Naive B cell (primary cell): ENCODE data around the gene HSPA9. TPM values are rescaled to one million over a fixed set of nuclear protein-coding genes. Genes with fewer than 3 reads are reported as not detected.

Experiments
- ATAC-seq, 2 donors: fragments of 150-1000 bp; cut with Tn5 transposase; 2 replicates each; pipeline ENCODE4 v1.10.0; 2021; ENCODE audit warnings: low read depth in 2 of 2, mild to moderate bottlenecking in 2 of 2, moderate library complexity in 2 of 2
- DNase-seq: peaks from one replicate; pipeline ENCODE4 v3.0.0; 2022
- H3K27ac Mint-ChIP-seq, 6 donors: one replicate each; pipeline ENCODE4 v1.8.0; 2020 to 2022; ENCODE audit warnings: mild to moderate bottlenecking in 6 of 6, mixed read lengths in 6 of 6, moderate library complexity in 5 of 6, inconsistent platforms in 2 of 6
- H3K27me3 Mint-ChIP-seq, 3 donors: one replicate each; pipeline ENCODE4 v1.8.0; 2021 to 2022; ENCODE audit warnings: mixed read lengths in 3 of 3, mild to moderate bottlenecking in 1 of 3
- H3K36me3 Mint-ChIP-seq, 2 donors: one replicate each; pipeline ENCODE4 v1.8.0; 2020 to 2022; ENCODE audit warnings: mixed read lengths in 2 of 2, inconsistent platforms in 1 of 2, mild to moderate bottlenecking in 1 of 2
- H3K4me1 Mint-ChIP-seq, 3 donors: one replicate each; pipeline ENCODE4 v1.8.0; 2020 to 2022; ENCODE audit warnings: mixed read lengths in 3 of 3, inconsistent platforms in 1 of 3, mild to moderate bottlenecking in 1 of 3, moderate library complexity in 1 of 3
- H3K4me3 Mint-ChIP-seq, 8 donors: one replicate each; pipeline ENCODE4 v1.8.0; 2020 to 2022; ENCODE audit warnings: mild to moderate bottlenecking in 8 of 8, mixed read lengths in 8 of 8, moderate library complexity in 8 of 8, inconsistent platforms in 2 of 8
- H3K9me3 Mint-ChIP-seq, 7 donors: one replicate each; pipeline ENCODE4 v1.8.0; 2020 to 2022; ENCODE audit warnings: mixed read lengths in 7 of 7, mild to moderate bottlenecking in 5 of 7, inconsistent platforms in 2 of 7, moderate library complexity in 1 of 7
- polyA plus RNA-seq, 6 donors: library from polyadenylated mRNA; unstranded; fragments of 300-500 nt; fragmentation: Illumina TruSeq; gene quantifications; one replicate each; pipeline ENCODE4 v1.2.3, GENCODE V29; 2021; ENCODE audit warnings: low read depth in 6 of 6

HSPA9 gene
- polyA plus RNA-seq, 6 donors from 2014 or later: 102 to 128 (median 109) TPM

DNA sequence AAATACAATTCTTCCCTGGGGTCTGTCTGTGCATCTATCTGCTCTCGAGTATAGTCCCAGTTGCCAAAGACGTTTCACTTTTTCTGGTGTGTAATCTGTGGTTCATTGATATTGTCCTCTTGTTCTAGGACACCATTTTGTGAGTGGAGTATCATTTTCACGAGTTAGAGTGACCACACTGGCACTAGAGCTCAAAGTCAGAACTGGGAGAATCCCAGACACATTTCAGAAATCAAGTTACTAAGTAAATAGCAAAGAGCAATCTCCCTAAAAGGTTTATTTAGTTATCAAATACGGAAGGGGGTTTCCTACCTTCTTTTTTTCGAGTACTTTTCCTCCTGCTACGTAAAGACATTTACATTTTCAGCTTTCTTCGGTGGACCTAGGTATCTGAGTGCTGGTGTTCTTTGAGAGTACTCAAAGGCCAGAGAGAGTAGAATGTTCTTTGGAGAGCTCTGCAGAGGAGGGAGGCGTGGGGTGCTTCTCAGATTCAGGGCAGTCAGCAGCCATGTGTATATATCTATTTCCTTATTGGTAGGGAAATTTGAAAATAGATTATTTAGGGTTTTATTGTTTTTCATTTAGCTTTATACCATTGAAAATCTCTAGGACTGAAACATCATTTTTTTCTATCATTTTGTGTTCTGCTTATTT is 8.9 kb upstream of the HSPA9 start:
- Mint-ChIP-seq H3K4me3 (no peak overlapping the region), H3K4me1 (peaks cover 0 to 5% (median 3%) of the 10 kb centered on the region in 3 donors), H3K27me3 (peaks cover 4 to 19% (median 7%) of the 10 kb centered on the region in 3 donors), H3K36me3 (no peaks in the 10 kb centered on the region), H3K27ac (peak overlapping the region in 1 of 6 donors; percentile 66), H3K9me3 (no peaks in the 10 kb centered on the region)
- DNase-seq (no peak), ATAC-seq (no peak)

- no peak for ATAC-seq
- Mint-ChIP-seq H3K4me1 (peaks cover 0 to 5% (median 5%) of the 10 kb centered on the region in 3 donors), H3K27me3 (peaks cover 4 to 18% (median 6%) of the 10 kb centered on the region in 3 donors), H3K27ac (no peak overlapping the region), H3K4me3 (no peak overlapping the region), H3K36me3 (no peaks in the 10 kb centered on the region), H3K9me3 (no peaks in the 10 kb centered on the region)
- DNase-seq: no peak
Measured at GRCh38 chr5:138582959-138583358, 7.8 kb upstream of the HSPA9 start.

DNA sequence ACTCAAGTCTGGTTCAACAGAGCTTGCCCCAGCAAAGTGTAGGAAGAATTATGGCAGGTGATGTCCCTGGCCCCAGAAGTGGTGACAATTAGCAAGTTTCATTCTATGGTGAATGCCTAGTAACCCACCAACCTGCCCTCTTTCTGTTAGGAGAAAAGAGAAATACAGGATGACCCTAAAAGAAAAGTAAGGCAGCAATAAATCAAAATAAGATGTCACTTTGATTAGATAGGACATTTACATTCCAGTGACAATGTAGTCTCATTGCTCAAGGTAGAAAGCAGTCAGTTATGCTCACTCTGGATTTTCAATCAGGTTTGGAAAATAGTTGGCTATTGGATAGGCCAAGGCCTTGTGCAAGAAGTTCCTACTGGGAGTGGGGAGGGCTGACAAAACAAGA is 5.6 kb upstream of the HSPA9 start:
- H3K4me1 Mint-ChIP-seq: peaks cover 3 to 13% (median 8%) of the 10 kb centered on the region in 3 donors
- H3K27me3 Mint-ChIP-seq: peaks cover 0 to 5% (median 0%) of the 10 kb centered on the region in 3 donors
- no peak for ATAC-seq
- H3K9me3 Mint-ChIP-seq: peaks cover 0 to 2% (median 0%) of the 10 kb centered on the region in 7 donors
- no peaks in the 10 kb centered on the region for H3K36me3 Mint-ChIP-seq
- H3K4me3 Mint-ChIP-seq: no peak overlapping the region
- H3K27ac Mint-ChIP-seq: no peak overlapping the region
- DNase-seq: no peak

DNA sequence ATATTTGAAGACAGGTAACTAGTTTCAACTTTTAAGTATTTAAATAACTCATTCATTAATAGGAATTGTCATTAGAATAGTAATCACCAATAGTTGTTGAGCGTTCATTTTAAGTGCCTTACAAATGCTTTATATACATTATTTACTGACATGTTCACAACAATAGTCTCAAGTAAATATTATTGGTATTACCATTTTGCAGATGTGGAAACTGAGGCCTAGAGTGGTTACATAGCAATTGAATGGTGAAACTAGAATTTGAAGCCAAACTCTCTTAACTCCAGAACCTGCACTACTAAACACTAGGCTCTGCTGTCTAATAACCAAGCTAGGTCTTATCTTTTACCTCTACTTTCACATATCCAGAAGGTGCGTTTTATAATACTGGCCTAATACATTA is 4.8 kb upstream of the HSPA9 start:
- DNase-seq: no peak
- Mint-ChIP-seq H3K4me3 (no peak overlapping the region), H3K9me3 (peaks cover 0 to 3% (median 0%) of the 10 kb centered on the region in 7 donors), H3K27me3 (peaks cover 0 to 5% (median 0%) of the 10 kb centered on the region in 3 donors), H3K36me3 (no peaks in the 10 kb centered on the region), H3K4me1 (peaks cover 5 to 18% (median 16%) of the 10 kb centered on the region in 3 donors), H3K27ac (no peak overlapping the region)
- ATAC-seq: no peak

DNA sequence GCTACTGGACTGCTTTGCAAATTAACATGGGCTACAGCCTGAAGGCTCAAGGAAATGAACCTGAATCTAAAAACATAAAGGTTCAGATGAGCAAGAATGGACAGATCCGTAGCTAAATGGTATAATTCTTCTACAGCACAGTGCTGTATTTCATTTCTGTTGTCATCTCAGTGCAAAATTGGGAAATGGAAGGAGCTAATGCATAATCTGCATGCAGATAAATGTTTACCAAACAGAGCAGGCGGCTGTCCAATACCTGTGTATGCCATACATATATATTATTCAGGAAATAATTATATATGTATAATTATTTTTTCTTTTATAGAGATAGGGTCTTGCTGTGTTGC is 4.3 kb upstream of the HSPA9 start:
- no peak for DNase-seq
- peaks cover 0 to 3% (median 0%) of the 10 kb centered on the region in 7 donors for H3K9me3 Mint-ChIP-seq
- H3K4me1 Mint-ChIP-seq: peaks cover 10 to 23% (median 21%) of the 10 kb centered on the region in 3 donors
- H3K36me3 Mint-ChIP-seq: peaks cover 0 to 5% of the 10 kb centered on the region in 2 donors
- H3K27me3 Mint-ChIP-seq: no peaks in the 10 kb centered on the region
- H3K4me3 Mint-ChIP-seq: peak overlapping the region in 1 of 8 donors; percentile 50
- no peak overlapping the region for H3K27ac Mint-ChIP-seq
- ATAC-seq: no peak

DNA sequence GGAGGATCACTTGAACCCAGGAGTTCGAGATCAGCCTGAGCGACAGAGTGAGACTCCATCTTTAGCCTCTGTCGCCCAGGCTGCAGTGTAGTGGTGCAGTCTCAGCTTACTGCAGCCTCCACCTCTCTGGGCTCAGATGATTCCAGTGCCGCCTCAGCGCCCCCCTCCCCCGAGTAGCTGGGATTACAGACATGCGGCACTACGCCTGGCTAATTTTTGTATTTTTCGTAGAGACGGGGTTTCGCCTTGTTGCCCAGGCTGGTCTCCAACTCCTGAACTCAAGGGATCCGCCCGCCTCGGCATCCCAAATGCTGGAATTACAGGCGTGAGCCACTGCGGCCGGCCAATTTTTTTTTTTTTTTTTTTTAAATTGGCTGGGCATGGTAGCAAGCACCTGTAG is 2.3 kb upstream of the HSPA9 start:
- peak overlapping the region in 3 of 6 donors; percentile 56 to 100 (median 100) for H3K27ac Mint-ChIP-seq
- DNase-seq (no peak), ATAC-seq (no peak)
- H3K9me3 Mint-ChIP-seq: peaks cover 0 to 3% (median 0%) of the 10 kb centered on the region in 7 donors
- peaks cover 0 to 9% of the 10 kb centered on the region in 2 donors for H3K36me3 Mint-ChIP-seq
- no peaks in the 10 kb centered on the region for H3K27me3 Mint-ChIP-seq
- peaks cover 18 to 31% (median 28%) of the 10 kb centered on the region in 3 donors for H3K4me1 Mint-ChIP-seq
- peak overlapping the region in 2 of 8 donors; percentile 57 to 93 for H3K4me3 Mint-ChIP-seq

DNA sequence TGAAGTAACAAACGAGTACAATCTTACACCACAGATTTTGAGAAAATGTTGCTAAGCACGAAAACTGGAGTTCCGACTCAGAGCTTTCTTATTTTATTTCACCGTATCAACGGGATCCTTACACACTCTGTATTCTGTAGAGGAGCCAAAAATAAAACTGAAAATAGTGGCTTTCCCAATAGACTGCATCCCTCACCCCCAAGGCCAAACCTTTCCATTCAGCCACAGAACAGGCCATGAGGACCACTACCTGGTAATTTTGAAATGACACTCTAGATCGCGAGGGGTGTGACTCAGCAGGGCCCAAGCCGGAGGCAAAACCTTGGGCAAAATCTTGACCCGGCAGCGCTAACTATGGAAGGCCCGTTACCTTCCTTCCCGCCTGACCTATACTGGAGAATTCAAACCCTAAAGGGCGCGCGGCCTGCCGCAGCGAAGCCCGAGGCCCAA is 432 bp downstream of the HSPA9 start:
- Mint-ChIP-seq H3K27me3 (no peaks in the 10 kb centered on the region), H3K4me1 (peaks cover 20 to 35% (median 33%) of the 10 kb centered on the region in 3 donors), H3K4me3 (peak overlapping the region; percentile 87 to 99 (median 97)), H3K9me3 (peaks cover 0 to 3% (median 0%) of the 10 kb centered on the region in 7 donors), H3K27ac (peak overlapping the region; percentile 100), H3K36me3 (peaks cover 0 to 14% of the 10 kb centered on the region in 2 donors)
- ATAC-seq: no peak
- DNase-seq: no peak

DNA sequence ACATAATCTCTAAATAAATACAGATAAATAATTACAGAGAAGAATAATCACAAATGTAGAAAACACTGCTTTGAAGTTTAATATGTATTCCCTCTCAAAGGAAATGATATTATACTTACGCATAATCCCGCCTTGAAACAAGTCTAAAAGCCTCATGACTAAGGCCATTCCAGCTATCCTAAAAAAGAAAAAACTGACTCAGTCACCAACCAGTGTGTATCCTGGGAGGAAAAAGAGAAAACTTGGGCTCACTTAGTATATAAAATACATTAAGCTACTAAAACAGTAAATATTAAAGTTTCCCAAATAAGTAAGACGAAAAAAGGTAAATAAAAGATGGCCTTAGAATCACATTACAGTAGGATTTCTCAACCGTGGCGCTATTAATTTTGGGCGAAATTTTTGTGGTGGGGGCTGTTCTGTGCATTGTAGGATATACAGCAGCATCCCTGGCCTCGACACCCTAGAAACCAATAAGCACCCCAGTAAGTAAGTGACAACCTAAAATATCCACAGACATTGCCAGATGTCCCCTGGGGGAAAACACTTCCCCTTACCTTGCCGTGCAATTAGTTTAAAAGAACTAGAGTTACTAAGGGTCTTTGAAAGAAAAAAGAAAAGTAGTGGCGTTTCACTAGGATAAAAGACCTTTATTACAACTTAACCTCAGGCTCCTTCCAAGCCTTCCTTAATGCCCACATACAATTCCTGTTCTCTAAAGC is 1.1 kb downstream of the HSPA9 start:
- peaks cover 0 to 14% of the 10 kb centered on the region in 2 donors for H3K36me3 Mint-ChIP-seq
- H3K27ac Mint-ChIP-seq: peak overlapping the region; percentile 100
- DNase-seq: peak; percentile 28
- peak overlapping the region; percentile 87 to 99 (median 97) for H3K4me3 Mint-ChIP-seq
- no peaks in the 10 kb centered on the region for H3K27me3 Mint-ChIP-seq
- H3K9me3 Mint-ChIP-seq: peaks cover 0 to 3% (median 0%) of the 10 kb centered on the region in 7 donors
- H3K4me1 Mint-ChIP-seq: peaks cover 20 to 32% (median 31%) of the 10 kb centered on the region in 3 donors
- ATAC-seq: no peak

DNA sequence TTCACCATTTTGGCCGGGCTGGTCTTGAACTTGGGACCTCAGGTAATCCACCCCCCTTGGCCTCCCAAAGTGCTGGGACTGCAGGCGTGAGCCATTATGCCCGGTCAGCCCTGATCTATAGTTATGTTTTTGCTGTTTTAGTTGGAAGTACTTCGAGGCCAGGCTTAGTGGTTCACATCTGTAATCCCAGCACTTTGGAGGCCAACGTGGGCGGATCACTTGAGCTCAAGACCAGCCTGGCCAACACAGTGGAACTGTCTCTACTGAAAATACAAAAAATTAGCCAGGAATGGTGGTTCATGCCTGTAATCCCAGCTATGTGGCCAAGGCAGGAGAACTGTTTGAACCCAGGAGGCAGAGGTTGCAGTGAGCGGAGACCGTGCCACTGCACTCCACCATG is 2.0 kb downstream of the HSPA9 start:
- Mint-ChIP-seq H3K36me3 (peaks cover 0 to 19% of the 10 kb centered on the region in 2 donors), H3K4me1 (peaks cover 20 to 38% (median 29%) of the 10 kb centered on the region in 3 donors)
- DNase-seq: no peak

GRCh38 chr5:138570871-138571270 is 4.3 kb downstream of the HSPA9 start:
- ATAC-seq: no peak
- Mint-ChIP-seq H3K9me3 (peaks cover 0 to 2% (median 0%) of the 10 kb centered on the region in 7 donors), H3K36me3 (peaks cover 9 to 34% of the 10 kb centered on the region in 2 donors), H3K4me1 (peaks cover 18 to 35% (median 22%) of the 10 kb centered on the region in 3 donors), H3K27me3 (no peaks in the 10 kb centered on the region), H3K27ac (peak overlapping the region in 3 of 6 donors; percentile 28 to 73 (median 28)), H3K4me3 (no peak overlapping the region)
- DNase-seq: no peak

More for the DNA sequence above, 2.0 kb downstream of the HSPA9 start:
- no peaks in the 10 kb centered on the region for H3K27me3 Mint-ChIP-seq
- H3K9me3 Mint-ChIP-seq: peaks cover 0 to 3% (median 0%) of the 10 kb centered on the region in 7 donors
- H3K4me3 Mint-ChIP-seq: peak overlapping the region in 3 of 8 donors; percentile 5 to 93 (median 25)
- peak overlapping the region in 2 of 6 donors; percentile 68 to 100 for H3K27ac Mint-ChIP-seq
- no peak for ATAC-seq

- H3K4me1 Mint-ChIP-seq: peaks cover 13 to 24% (median 14%) of the 10 kb centered on the region in 3 donors
- no peaks in the 10 kb centered on the region for H3K9me3 Mint-ChIP-seq
- no peak for DNase-seq
- H3K27me3 Mint-ChIP-seq: no peaks in the 10 kb centered on the region
- peaks cover 9 to 32% of the 10 kb centered on the region in 2 donors for H3K36me3 Mint-ChIP-seq
- no peak overlapping the region for H3K4me3 Mint-ChIP-seq
- peak overlapping the region in 1 of 6 donors; percentile 54 for H3K27ac Mint-ChIP-seq
- no peak for ATAC-seq
Measured at GRCh38 chr5:138569782-138570181, 5.4 kb downstream of the HSPA9 start.

- Mint-ChIP-seq H3K4me3 (no peak overlapping the region), H3K9me3 (no peaks in the 10 kb centered on the region), H3K27me3 (no peaks in the 10 kb centered on the region), H3K4me1 (peaks cover 11 to 26% (median 11%) of the 10 kb centered on the region in 3 donors), H3K27ac (peak overlapping the region in 2 of 6 donors; percentile 42 to 63), H3K36me3 (peaks cover 14 to 28% of the 10 kb centered on the region in 2 donors)
- peak in 1 of 2 donors; percentile 42 for ATAC-seq
- no peak for DNase-seq
Measured at GRCh38 chr5:138568061-138568824, 7.0 kb downstream of the HSPA9 start.

GRCh38 chr5:138566792-138567191 is 8.4 kb downstream of the HSPA9 start:
- ATAC-seq: no peak
- Mint-ChIP-seq H3K36me3 (peaks cover 14 to 20% of the 10 kb centered on the region in 2 donors), H3K27me3 (no peaks in the 10 kb centered on the region), H3K4me1 (peaks cover 8 to 17% (median 8%) of the 10 kb centered on the region in 3 donors), H3K9me3 (no peaks in the 10 kb centered on the region), H3K27ac (peak overlapping the region in 4 of 6 donors; percentile 17 to 40 (median 36)), H3K4me3 (no peak overlapping the region)
- no peak for DNase-seq
